ENCODE data around the gene ANKRD17. TPM values are rescaled to one million over a fixed set of nuclear protein-coding genes. Genes with fewer than 3 reads are reported as not detected.
A peak's percentile ranks its signal among the peaks of the same experiment; 100 is the strongest.

ANKRD17 gene
- total and polyA plus RNA-seq, 2 donors (not counting 3 experiments of a cell fraction or from before 2014, with no cell fraction given) = 33.3 to 64.4 TPM

GRCh38 chr4:73187325-73187724 lies 71.3 kb downstream of the ANKRD17 start:
- Histone ChIP-seq H3K27me3 (ENCODE audit: control insufficient read depth in 2 of 2, insufficient read depth in 2 of 2, low read length in 2 of 2) (no peaks in the 10 kb centered on the region), H3K79me2 (ENCODE audit: control insufficient read depth, insufficient read depth, low read length) (peaks cover 73% of the 10 kb centered on the region), H2AFZ (ENCODE audit: low read depth, low read length) (no peak overlapping the region), H4K20me1 (replicated peaks; ENCODE audit: control insufficient read depth, extremely low read depth, insufficient read depth, low read length) (peaks cover 2% of the 10 kb centered on the region), H3K9ac (replicated peaks; ENCODE audit: extremely low read depth, insufficient read depth, low read length) (peak overlapping the region; percentile 75), H3K9me3 (replicated peaks; ENCODE audit: control insufficient read depth, insufficient read depth, low read length) (no peaks in the 10 kb centered on the region), H3K4me1 (ENCODE audit: control insufficient read depth, extremely low read depth, insufficient read depth, low read length) (peaks cover 18% of the 10 kb centered on the region), H3K9me1 (replicated peaks; ENCODE audit: control insufficient read depth, extremely low read depth, insufficient read depth, low read length) (no peaks in the 10 kb centered on the region), H3K4me2 (ENCODE audit: insufficient read depth, low read length) (peak overlapping the region; percentile 92), H3K36me3 (ENCODE audit: control insufficient read depth in 2 of 2, extremely low read depth in 1 of 2, insufficient read depth in 2 of 2, low read length in 2 of 2) (no peaks in the 10 kb centered on the region), H3K27ac (ENCODE audit: insufficient read depth, low read depth, low read length) (peak overlapping the region; percentile 73), H3K4me3 (replicated peaks in 1 of 3; ENCODE audit: insufficient read depth in 1 of 3, low read depth in 1 of 3, low read length in 3 of 3) (peak overlapping the region in 1 of 3 experiments; percentile 53)
- ChIA-PET CTCF (interaction anchor here (0.9 kb wide), 1 partner anchor 70 kb away, joined by 3 read pairs; no protein-coding TSS in a partner anchor), POLR2A (no interaction called here)
- FAIRE-seq (peak; percentile 70), DNase-seq (ENCODE audit: low read depth, low spot score) (peak; percentile 92)
- intact Hi-C loops (cut with micrococcal nuclease) = loop anchor here (1.0 to 2.0 kb wide), 2 partner anchors 35 to 70 kb away; no protein-coding TSS in a partner anchor
- no TSS peak for BruUV-seq (replicated peaks)
- dilution Hi-C loops (cut with MboI; ENCODE audit: extremely low pct_ligation_motif_present, low sequenced_read_pairs) = no loop called here
- peak; percentile 15 for TF ChIP-seq POLR2A (IDR thresholded peaks at IDR 0.05; ENCODE audit: low read depth, low read length)
- no peak for TF ChIP-seq JUN (IDR thresholded peaks at IDR 0.05; ENCODE audit: borderline replicate concordance, insufficient read depth, insufficient read length, low read depth)
- TF ChIP-seq EZH2 (IDR thresholded peaks at IDR 0.05; ENCODE audit: borderline replicate concordance, low read depth, low read length, severe bottlenecking) = no peak
- TF ChIP-seq CTCF (IDR thresholded peaks at IDR 0.05; ENCODE audit: extremely low read depth in 1 of 2, insufficient read depth in 1 of 2, low read depth in 1 of 2, low read length in 2 of 2) = no peak
- TF ChIP-seq POLR2AphosphoS5 (IDR thresholded peaks at IDR 0.05; ENCODE audit: insufficient read depth, low read depth, low read length) = no peak
- peak; percentile 32 for TF ChIP-seq FOS (IDR thresholded peaks at IDR 0.05; ENCODE audit: borderline replicate concordance, insufficient read depth, low read length)
- TF ChIP-seq GATA2 (IDR thresholded peaks at IDR 0.05; ENCODE audit: insufficient read depth, insufficient read length, low read depth, low read length) = no peak
- TF ChIP-seq MYC (IDR thresholded peaks at IDR 0.05; ENCODE audit: low read depth, low read length) = no peak
